Measurements from ENCODE around the gene DRC3.

Gene DRC3

DNA sequence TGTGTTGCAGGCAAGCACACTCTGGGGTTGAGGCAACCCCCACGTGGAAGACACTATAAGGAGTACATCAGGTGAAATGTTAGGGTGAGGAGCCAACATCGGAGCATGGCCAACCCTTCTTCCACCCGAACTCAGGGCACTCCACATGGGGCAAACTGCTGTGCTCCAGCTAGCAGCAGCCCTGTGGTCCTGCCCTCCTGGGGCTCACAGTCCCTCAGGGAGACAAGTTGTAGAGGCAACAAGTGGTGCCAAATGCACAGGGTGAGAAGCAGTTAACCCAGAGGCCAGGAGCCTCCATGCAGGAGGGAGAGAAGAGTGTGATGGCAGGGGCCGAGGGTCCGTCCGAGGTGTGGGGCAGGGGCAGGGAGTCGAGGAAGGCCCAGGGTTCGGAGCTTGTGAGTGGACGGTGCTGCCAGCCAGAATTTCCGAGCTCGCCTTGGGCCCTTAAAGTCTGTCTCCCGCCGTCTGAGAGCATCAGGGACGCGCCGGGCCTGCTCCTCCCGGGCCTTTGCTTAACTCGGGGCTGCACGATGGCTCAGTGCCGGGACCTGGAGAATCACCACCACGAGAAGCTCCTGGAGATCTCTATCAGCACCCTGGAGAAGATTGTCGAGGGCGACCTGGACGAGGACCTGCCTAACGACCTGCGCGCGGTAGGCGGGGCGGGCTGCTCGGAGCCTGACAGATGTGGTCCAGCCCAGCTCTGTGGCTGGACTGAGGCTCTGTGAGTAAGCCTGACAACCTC is 34.0 kb downstream of the DRC3 start:
- Histone ChIP-seq H3K27ac (ENCODE audit: low read depth, low read length) (no peak overlapping the region), H3K18ac (ENCODE audit: low read length) (no peak overlapping the region), H2AK5ac (ENCODE audit: low read length) (no peak overlapping the region), H3K4ac (ENCODE audit: low read depth, low read length) (no peak overlapping the region), H2BK15ac (replicated peaks; ENCODE audit: low read depth) (no peak overlapping the region), H3K79me2 (ENCODE audit: control insufficient read depth, insufficient read depth, low read length) (no peaks in the 10 kb centered on the region), H3K4me3 (ENCODE audit: low read length) (no peak overlapping the region), H3K4me1 (ENCODE audit: control insufficient read depth, low read depth, low read length) (peaks cover 3% of the 10 kb centered on the region), H2BK5ac (ENCODE audit: low read length) (no peak overlapping the region), H3K79me1 (ENCODE audit: low read length) (no peaks in the 10 kb centered on the region), H3K23ac (ENCODE audit: low read length) (no peak overlapping the region), H3K4me2 (ENCODE audit: low read length) (no peak overlapping the region), H3K56ac (ENCODE audit: low read length) (no peak overlapping the region), H4K8ac (ENCODE audit: low read depth, low read length) (no peak overlapping the region), H3K27me3 (ENCODE audit: insufficient read depth, low read length, poor library complexity) (no peaks in the 10 kb centered on the region), H3K36me3 (ENCODE audit: control insufficient read depth, insufficient read depth, low read length) (no peaks in the 10 kb centered on the region), H4K5ac (ENCODE audit: low read length) (no peak overlapping the region), H2BK120ac (ENCODE audit: low read depth, low read length) (no peak overlapping the region), H3K9ac (ENCODE audit: low read length) (no peak overlapping the region)
- WGBS (ENCODE audit: extremely low coverage, insufficient coverage, low lambda C conversion rate) = no CpG with 5 or more reads among the region's 31 CpGs
- peak; percentile 47 for DNase-seq

DNA sequence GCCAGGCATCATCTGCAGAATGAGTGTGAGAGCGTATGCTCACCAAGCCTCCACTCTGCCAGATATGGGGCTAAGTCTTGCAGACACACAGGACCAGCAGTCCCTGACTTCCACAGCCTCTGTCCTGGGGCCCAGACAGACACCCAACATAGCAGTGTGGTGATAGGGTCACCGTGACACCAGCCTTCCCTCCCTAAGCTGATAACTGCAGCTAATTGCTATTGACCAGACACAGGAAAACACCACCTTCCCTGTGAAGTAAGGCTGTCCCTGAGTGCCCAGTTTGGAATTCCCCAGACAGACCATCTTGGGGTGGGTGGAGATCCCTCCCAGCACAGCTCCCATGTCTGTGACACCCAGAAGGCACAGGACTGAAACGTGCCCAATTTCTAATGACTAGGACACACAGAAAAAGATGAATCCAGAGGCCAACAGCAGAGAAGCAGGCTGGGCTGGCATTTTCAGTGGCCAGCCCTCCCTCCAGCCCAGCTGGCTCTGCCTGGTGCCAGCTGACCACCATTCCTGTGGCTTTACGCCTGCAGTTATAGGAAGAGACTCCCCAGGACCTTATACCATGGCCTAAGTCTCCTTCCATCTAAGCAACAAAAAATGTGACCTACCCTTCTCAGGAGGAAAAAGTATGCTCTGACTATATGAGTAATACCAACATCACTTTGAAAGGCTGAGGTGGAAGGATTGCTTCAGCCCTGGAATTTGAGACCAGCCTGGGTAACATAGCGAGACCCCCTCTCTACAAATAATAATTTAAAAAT is 36.0 kb downstream of the DRC3 start:
- Histone ChIP-seq H3K9ac (ENCODE audit: low read length) (no peak overlapping the region), H2BK5ac (ENCODE audit: low read length) (no peak overlapping the region), H3K56ac (ENCODE audit: low read length) (peak overlapping the region; percentile 51), H3K27me3 (ENCODE audit: insufficient read depth, low read length, poor library complexity) (no peaks in the 10 kb centered on the region), H4K8ac (ENCODE audit: low read depth, low read length) (no peak overlapping the region), H2BK120ac (ENCODE audit: low read depth, low read length) (no peak overlapping the region), H3K23ac (ENCODE audit: low read length) (no peak overlapping the region), H2AK5ac (ENCODE audit: low read length) (no peak overlapping the region), H3K4me3 (ENCODE audit: low read length) (no peak overlapping the region), H3K79me2 (ENCODE audit: control insufficient read depth, insufficient read depth, low read length) (no peaks in the 10 kb centered on the region), H3K79me1 (ENCODE audit: low read length) (no peaks in the 10 kb centered on the region), H3K4ac (ENCODE audit: low read depth, low read length) (no peak overlapping the region), H3K36me3 (ENCODE audit: control insufficient read depth, insufficient read depth, low read length) (no peaks in the 10 kb centered on the region), H3K4me2 (ENCODE audit: low read length) (no peak overlapping the region), H4K5ac (ENCODE audit: low read length) (no peak overlapping the region), H2BK15ac (replicated peaks; ENCODE audit: low read depth) (no peak overlapping the region), H3K27ac (ENCODE audit: low read depth, low read length) (no peak overlapping the region), H3K18ac (ENCODE audit: low read length) (no peak overlapping the region), H3K4me1 (ENCODE audit: control insufficient read depth, low read depth, low read length) (peaks cover 3% of the 10 kb centered on the region)
- DNase-seq = peak; percentile 65
- WGBS (ENCODE audit: extremely low coverage, insufficient coverage, low lambda C conversion rate) = no CpG with 5 or more reads among the region's 5 CpGs

DNA sequence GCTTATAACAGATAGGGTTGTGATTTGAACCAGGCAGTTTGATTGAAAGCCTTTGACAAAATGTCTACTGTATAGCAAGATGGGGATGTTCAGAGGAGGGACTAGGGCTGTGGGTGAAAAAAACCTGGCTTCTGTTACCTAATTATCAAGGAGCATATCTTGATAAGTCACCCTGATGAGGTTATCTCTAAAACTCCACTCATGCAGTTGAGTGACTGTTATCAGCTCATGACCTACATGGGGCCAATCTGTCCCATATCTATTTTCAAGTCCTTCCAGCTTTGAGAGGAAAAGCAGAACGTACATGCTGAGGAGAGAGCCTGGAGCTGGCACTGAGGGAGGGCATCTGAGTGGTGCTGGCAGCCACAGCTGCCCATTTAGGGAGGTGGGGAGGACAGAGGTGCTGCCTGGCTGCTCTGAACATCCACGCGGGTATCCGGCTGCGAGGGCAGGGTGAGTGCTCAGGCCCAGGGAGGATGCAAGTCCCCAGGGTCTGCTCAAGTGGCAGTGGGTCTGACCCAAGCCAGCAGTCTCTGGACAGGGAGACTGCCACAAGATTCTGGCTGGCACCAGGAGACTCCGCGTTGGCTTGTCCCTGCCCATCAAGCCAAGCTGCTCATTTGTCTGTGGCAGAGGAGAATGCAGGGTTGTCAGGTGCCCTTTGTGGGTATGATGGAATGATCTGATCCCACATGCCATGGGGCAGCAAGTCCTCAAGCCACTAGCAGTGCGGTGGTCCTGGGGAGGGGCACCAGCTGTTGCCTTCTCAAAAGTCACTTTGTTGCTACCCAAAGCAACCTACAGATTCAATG is 37.2 kb downstream of the DRC3 start:
- Histone ChIP-seq H3K4me2 (ENCODE audit: low read length) (no peak overlapping the region), H3K9ac (ENCODE audit: low read length) (no peak overlapping the region), H2BK5ac (ENCODE audit: low read length) (no peak overlapping the region), H3K23ac (ENCODE audit: low read length) (no peak overlapping the region), H2AK5ac (ENCODE audit: low read length) (no peak overlapping the region), H3K27ac (ENCODE audit: low read depth, low read length) (no peak overlapping the region), H3K18ac (ENCODE audit: low read length) (no peak overlapping the region), H3K27me3 (ENCODE audit: insufficient read depth, low read length, poor library complexity) (no peaks in the 10 kb centered on the region), H3K4me1 (ENCODE audit: control insufficient read depth, low read depth, low read length) (peaks cover 3% of the 10 kb centered on the region), H4K8ac (ENCODE audit: low read depth, low read length) (no peak overlapping the region), H3K79me1 (ENCODE audit: low read length) (no peaks in the 10 kb centered on the region), H3K56ac (ENCODE audit: low read length) (no peak overlapping the region), H2BK120ac (ENCODE audit: low read depth, low read length) (no peak overlapping the region), H3K79me2 (ENCODE audit: control insufficient read depth, insufficient read depth, low read length) (no peaks in the 10 kb centered on the region), H4K5ac (ENCODE audit: low read length) (no peak overlapping the region), H3K4ac (ENCODE audit: low read depth, low read length) (no peak overlapping the region), H2BK15ac (replicated peaks; ENCODE audit: low read depth) (no peak overlapping the region), H3K4me3 (ENCODE audit: low read length) (no peak overlapping the region), H3K36me3 (ENCODE audit: control insufficient read depth, insufficient read depth, low read length) (no peaks in the 10 kb centered on the region)
- WGBS (ENCODE audit: extremely low coverage, insufficient coverage, low lambda C conversion rate) = no CpG with 5 or more reads among the region's 8 CpGs
- DNase-seq = peak; percentile 89

DNA sequence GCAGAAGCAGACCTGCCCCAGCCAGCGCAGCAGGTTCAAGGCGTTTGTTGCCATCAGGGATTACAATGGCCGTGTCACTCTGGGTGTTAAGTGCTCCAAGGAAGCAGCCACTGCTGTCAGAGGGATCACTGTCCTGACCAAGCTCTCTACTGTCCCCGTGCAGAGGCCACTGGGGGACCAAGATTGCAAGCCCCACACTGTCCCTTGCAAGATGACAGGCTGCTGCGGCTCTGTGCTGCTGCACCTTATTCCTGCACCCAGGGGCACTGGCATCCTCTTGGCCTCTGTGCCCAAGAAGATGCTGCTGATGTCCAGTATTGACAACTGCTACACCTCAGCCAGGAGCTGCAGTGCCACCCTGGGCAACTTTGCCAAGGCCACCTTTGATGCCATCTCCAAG is 38.6 kb downstream of the DRC3 start:
- Histone ChIP-seq H3K27me3 (ENCODE audit: insufficient read depth, low read length, poor library complexity) (no peaks in the 10 kb centered on the region), H4K5ac (ENCODE audit: low read length) (no peak overlapping the region), H2BK120ac (ENCODE audit: low read depth, low read length) (no peak overlapping the region), H3K4me3 (ENCODE audit: low read length) (no peak overlapping the region), H3K18ac (ENCODE audit: low read length) (no peak overlapping the region), H2AK5ac (ENCODE audit: low read length) (no peak overlapping the region), H3K79me2 (ENCODE audit: control insufficient read depth, insufficient read depth, low read length) (no peaks in the 10 kb centered on the region), H2BK5ac (ENCODE audit: low read length) (no peak overlapping the region), H3K23ac (ENCODE audit: low read length) (no peak overlapping the region), H3K27ac (ENCODE audit: low read depth, low read length) (no peak overlapping the region), H3K36me3 (ENCODE audit: control insufficient read depth, insufficient read depth, low read length) (no peaks in the 10 kb centered on the region), H3K4me1 (ENCODE audit: control insufficient read depth, low read depth, low read length) (peaks cover 3% of the 10 kb centered on the region), H3K4me2 (ENCODE audit: low read length) (no peak overlapping the region), H2BK15ac (replicated peaks; ENCODE audit: low read depth) (no peak overlapping the region), H3K56ac (ENCODE audit: low read length) (no peak overlapping the region), H3K4ac (ENCODE audit: low read depth, low read length) (no peak overlapping the region), H3K9ac (ENCODE audit: low read length) (no peak overlapping the region), H3K79me1 (ENCODE audit: low read length) (no peaks in the 10 kb centered on the region), H4K8ac (ENCODE audit: low read depth, low read length) (no peak overlapping the region)
- no peak for DNase-seq
- WGBS (ENCODE audit: extremely low coverage, insufficient coverage, low lambda C conversion rate) = no CpG with 5 or more reads among the region's 5 CpGs

DNA sequence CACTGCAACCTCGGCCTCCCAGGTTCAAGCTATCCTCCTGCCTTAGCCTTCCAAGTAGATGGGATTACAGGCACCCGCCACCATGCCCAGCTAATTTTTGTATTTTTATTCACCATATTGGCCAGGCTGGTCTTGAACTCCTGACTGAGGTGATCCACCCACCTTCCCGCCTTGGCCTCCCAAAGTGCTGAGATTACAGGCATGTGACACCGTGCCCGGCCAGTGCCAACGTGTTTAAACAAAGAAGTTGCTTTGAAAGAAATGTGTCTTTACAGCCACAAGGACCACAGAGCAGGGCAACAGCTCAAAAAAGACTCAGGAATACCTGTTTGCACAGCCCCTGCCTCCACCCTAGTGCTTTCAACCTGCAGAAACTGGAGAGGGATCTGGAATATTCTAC is 41.3 kb downstream of the DRC3 start:
- Histone ChIP-seq H3K27ac (ENCODE audit: low read depth, low read length) (no peak overlapping the region), H3K4ac (ENCODE audit: low read depth, low read length) (no peak overlapping the region), H3K56ac (ENCODE audit: low read length) (no peak overlapping the region), H3K23ac (ENCODE audit: low read length) (no peak overlapping the region), H3K9ac (ENCODE audit: low read length) (no peak overlapping the region), H3K4me3 (ENCODE audit: low read length) (no peak overlapping the region), H3K18ac (ENCODE audit: low read length) (no peak overlapping the region), H3K79me2 (ENCODE audit: control insufficient read depth, insufficient read depth, low read length) (no peaks in the 10 kb centered on the region), H3K4me2 (ENCODE audit: low read length) (no peak overlapping the region), H4K5ac (ENCODE audit: low read length) (no peak overlapping the region), H2BK120ac (ENCODE audit: low read depth, low read length) (no peak overlapping the region), H2BK15ac (replicated peaks; ENCODE audit: low read depth) (no peak overlapping the region), H4K8ac (ENCODE audit: low read depth, low read length) (no peak overlapping the region), H3K36me3 (ENCODE audit: control insufficient read depth, insufficient read depth, low read length) (no peaks in the 10 kb centered on the region), H3K79me1 (ENCODE audit: low read length) (no peaks in the 10 kb centered on the region), H2BK5ac (ENCODE audit: low read length) (no peak overlapping the region), H2AK5ac (ENCODE audit: low read length) (no peak overlapping the region), H3K27me3 (ENCODE audit: insufficient read depth, low read length, poor library complexity) (no peaks in the 10 kb centered on the region), H3K4me1 (ENCODE audit: control insufficient read depth, low read depth, low read length) (peaks cover 3% of the 10 kb centered on the region)
- DNase-seq = no peak
- no CpG with 5 or more reads among the region's 6 CpGs for WGBS (ENCODE audit: extremely low coverage, insufficient coverage, low lambda C conversion rate)

All from mesendoderm (in vitro differentiated cells).